ENCODE results near the gene ATP6V1A.

ATP6V1A gene

DNA sequence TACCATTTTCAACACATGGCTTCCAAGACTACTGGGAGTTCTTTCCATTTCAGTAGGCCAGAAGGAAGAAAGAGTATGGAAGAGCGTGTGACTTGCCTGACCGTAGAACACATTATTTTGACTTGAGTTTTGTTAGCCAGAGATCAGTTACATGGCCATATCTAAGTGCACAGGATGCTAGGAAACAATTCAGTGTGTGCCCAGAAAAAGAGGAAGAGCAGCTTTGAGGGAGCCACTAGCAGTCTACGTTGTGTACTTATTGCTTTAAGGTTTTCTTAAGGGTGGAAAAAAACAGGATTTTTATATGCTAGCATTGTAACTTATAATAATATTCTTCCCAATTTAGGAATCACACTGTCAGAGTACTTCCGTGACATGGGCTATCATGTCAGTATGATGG is 47.7 kb downstream of the ATP6V1A start:
- Histone ChIP-seq H3K9ac (ENCODE audit: low read length) (no peak overlapping the region), H3K4me1 (ENCODE audit: control insufficient read depth, insufficient read depth, low read length) (no peaks in the 10 kb centered on the region), H3K27me3 (ENCODE audit: control insufficient read depth, insufficient read depth, low read length) (no peaks in the 10 kb centered on the region), H3K9me3 (ENCODE audit: control insufficient read depth, low read length) (no peaks in the 10 kb centered on the region), H3K4me3 (ENCODE audit: low read length) (no peak overlapping the region), H3K36me3 (ENCODE audit: control insufficient read depth, insufficient read depth, low read length) (no peaks in the 10 kb centered on the region)

- no peaks in the 10 kb centered on the region for H3K27me3 ChIP-seq (ENCODE audit: control insufficient read depth, insufficient read depth, low read length)
- no peaks in the 10 kb centered on the region for H3K36me3 ChIP-seq (ENCODE audit: control insufficient read depth, insufficient read depth, low read length)
- no peaks in the 10 kb centered on the region for H3K4me1 ChIP-seq (ENCODE audit: control insufficient read depth, insufficient read depth, low read length)
- H3K9me3 ChIP-seq (ENCODE audit: control insufficient read depth, low read length): no peaks in the 10 kb centered on the region
- no peak overlapping the region for H3K9ac ChIP-seq (ENCODE audit: low read length)
- no peak overlapping the region for H3K4me3 ChIP-seq (ENCODE audit: low read length)
Observed at GRCh38 chr3:113795693-113796092, 48.9 kb downstream of the ATP6V1A start.

GRCh38 chr3:113802795-113803455 is 56.1 kb downstream of the ATP6V1A start:
- Histone ChIP-seq H3K36me3 (ENCODE audit: control insufficient read depth, insufficient read depth, low read length) (no peaks in the 10 kb centered on the region), H3K4me3 (ENCODE audit: low read length) (no peak overlapping the region), H3K9ac (ENCODE audit: low read length) (no peak overlapping the region), H3K27me3 (ENCODE audit: control insufficient read depth, insufficient read depth, low read length) (no peaks in the 10 kb centered on the region), H3K9me3 (ENCODE audit: control insufficient read depth, low read length) (no peaks in the 10 kb centered on the region), H3K4me1 (ENCODE audit: control insufficient read depth, insufficient read depth, low read length) (no peaks in the 10 kb centered on the region)

GRCh38 chr3:113804661-113805060 is 57.8 kb downstream of the ATP6V1A start:
- no peaks in the 10 kb centered on the region for H3K27me3 ChIP-seq (ENCODE audit: control insufficient read depth, insufficient read depth, low read length)
- H3K36me3 ChIP-seq (ENCODE audit: control insufficient read depth, insufficient read depth, low read length): no peaks in the 10 kb centered on the region
- no peaks in the 10 kb centered on the region for H3K9me3 ChIP-seq (ENCODE audit: control insufficient read depth, low read length)
- no peaks in the 10 kb centered on the region for H3K4me1 ChIP-seq (ENCODE audit: control insufficient read depth, insufficient read depth, low read length)
- H3K4me3 ChIP-seq (ENCODE audit: low read length): no peak overlapping the region
- no peak overlapping the region for H3K9ac ChIP-seq (ENCODE audit: low read length)

DNA sequence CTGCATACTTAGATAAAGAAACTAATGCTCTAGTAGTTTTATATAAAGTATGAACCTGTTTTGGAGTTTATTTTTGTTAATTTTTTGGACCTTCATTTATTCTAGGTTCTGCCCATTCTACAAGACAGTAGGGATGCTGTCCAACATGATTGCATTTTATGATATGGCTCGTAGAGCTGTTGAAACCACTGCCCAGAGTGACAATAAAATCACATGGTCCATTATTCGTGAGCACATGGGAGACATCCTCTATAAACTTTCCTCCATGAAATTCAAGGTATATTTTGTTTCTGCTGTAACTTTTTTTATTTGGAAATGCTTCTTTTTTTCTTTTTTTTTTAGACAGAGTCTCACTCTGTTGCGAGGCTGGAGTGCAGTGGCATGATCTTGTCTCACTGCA is 58.4 kb downstream of the ATP6V1A start:
- Histone ChIP-seq H3K27me3 (ENCODE audit: control insufficient read depth, insufficient read depth, low read length) (no peaks in the 10 kb centered on the region), H3K9me3 (ENCODE audit: control insufficient read depth, low read length) (no peaks in the 10 kb centered on the region), H3K9ac (ENCODE audit: low read length) (no peak overlapping the region), H3K4me3 (ENCODE audit: low read length) (no peak overlapping the region), H3K4me1 (ENCODE audit: control insufficient read depth, insufficient read depth, low read length) (no peaks in the 10 kb centered on the region), H3K36me3 (ENCODE audit: control insufficient read depth, insufficient read depth, low read length) (no peaks in the 10 kb centered on the region)

GRCh38 chr3:113812854-113813253 is 66.0 kb downstream of the ATP6V1A start:
- Histone ChIP-seq H3K4me1 (ENCODE audit: control insufficient read depth, insufficient read depth, low read length) (no peaks in the 10 kb centered on the region), H3K36me3 (ENCODE audit: control insufficient read depth, insufficient read depth, low read length) (no peaks in the 10 kb centered on the region), H3K9ac (ENCODE audit: low read length) (no peak overlapping the region), H3K4me3 (ENCODE audit: low read length) (no peak overlapping the region), H3K9me3 (ENCODE audit: control insufficient read depth, low read length) (no peaks in the 10 kb centered on the region), H3K27me3 (ENCODE audit: control insufficient read depth, insufficient read depth, low read length) (no peaks in the 10 kb centered on the region)

- Histone ChIP-seq H3K4me1 (ENCODE audit: control insufficient read depth, insufficient read depth, low read length) (peaks cover 2% of the 10 kb centered on the region), H3K27me3 (ENCODE audit: control insufficient read depth, insufficient read depth, low read length) (no peaks in the 10 kb centered on the region), H3K4me3 (ENCODE audit: low read length) (no peak overlapping the region), H3K36me3 (ENCODE audit: control insufficient read depth, insufficient read depth, low read length) (no peaks in the 10 kb centered on the region), H3K9me3 (ENCODE audit: control insufficient read depth, low read length) (no peaks in the 10 kb centered on the region), H3K9ac (ENCODE audit: low read length) (no peak overlapping the region)
Observed at GRCh38 chr3:113819866-113820265, 73.0 kb downstream of the ATP6V1A start.

GRCh38 chr3:113825090-113825489 is 78.3 kb downstream of the ATP6V1A start:
- Histone ChIP-seq H3K4me3 (ENCODE audit: low read length) (no peak overlapping the region), H3K9ac (ENCODE audit: low read length) (no peak overlapping the region), H3K4me1 (ENCODE audit: control insufficient read depth, insufficient read depth, low read length) (peaks cover 5% of the 10 kb centered on the region), H3K27me3 (ENCODE audit: control insufficient read depth, insufficient read depth, low read length) (no peaks in the 10 kb centered on the region), H3K9me3 (ENCODE audit: control insufficient read depth, low read length) (no peaks in the 10 kb centered on the region), H3K36me3 (ENCODE audit: control insufficient read depth, insufficient read depth, low read length) (no peaks in the 10 kb centered on the region)

DNA sequence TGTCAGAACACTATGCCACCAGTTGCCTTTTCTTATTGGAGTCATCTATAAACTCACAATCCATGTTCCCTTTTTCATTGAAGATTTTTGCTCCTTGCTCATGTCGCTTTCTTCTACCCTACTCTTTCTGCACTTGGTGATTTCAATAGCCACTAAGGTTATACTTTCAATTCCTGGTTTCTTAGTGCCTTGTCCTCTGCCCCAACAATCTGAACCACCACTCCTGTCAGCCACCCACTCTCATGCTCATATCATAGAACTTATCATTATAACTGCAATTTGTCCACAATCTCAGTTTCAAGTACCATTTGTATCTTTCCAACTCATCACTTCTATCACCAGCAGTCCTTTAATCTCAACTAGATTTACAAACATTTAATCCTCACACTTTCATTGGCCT is 81.8 kb downstream of the ATP6V1A start:
- H3K4me3 ChIP-seq (ENCODE audit: low read length): no peak overlapping the region
- H3K4me1 ChIP-seq (ENCODE audit: control insufficient read depth, insufficient read depth, low read length): peaks cover 10% of the 10 kb centered on the region
- H3K9me3 ChIP-seq (ENCODE audit: control insufficient read depth, low read length): no peaks in the 10 kb centered on the region
- H3K27me3 ChIP-seq (ENCODE audit: control insufficient read depth, insufficient read depth, low read length): no peaks in the 10 kb centered on the region
- no peak overlapping the region for H3K9ac ChIP-seq (ENCODE audit: low read length)
- no peaks in the 10 kb centered on the region for H3K36me3 ChIP-seq (ENCODE audit: control insufficient read depth, insufficient read depth, low read length)

- H3K9ac ChIP-seq (ENCODE audit: low read length): no peak overlapping the region
- H3K27me3 ChIP-seq (ENCODE audit: control insufficient read depth, insufficient read depth, low read length): no peaks in the 10 kb centered on the region
- no peak overlapping the region for H3K4me3 ChIP-seq (ENCODE audit: low read length)
- no peaks in the 10 kb centered on the region for H3K9me3 ChIP-seq (ENCODE audit: control insufficient read depth, low read length)
- H3K36me3 ChIP-seq (ENCODE audit: control insufficient read depth, insufficient read depth, low read length): no peaks in the 10 kb centered on the region
- H3K4me1 ChIP-seq (ENCODE audit: control insufficient read depth, insufficient read depth, low read length): peaks cover 9% of the 10 kb centered on the region
Observed at GRCh38 chr3:113829576-113830354, 82.9 kb downstream of the ATP6V1A start.

GRCh38 chr3:113831103-113831355 is 84.2 kb downstream of the ATP6V1A start:
- H3K27me3 ChIP-seq (ENCODE audit: control insufficient read depth, insufficient read depth, low read length): no peaks in the 10 kb centered on the region
- no peaks in the 10 kb centered on the region for H3K9me3 ChIP-seq (ENCODE audit: control insufficient read depth, low read length)

DNA sequence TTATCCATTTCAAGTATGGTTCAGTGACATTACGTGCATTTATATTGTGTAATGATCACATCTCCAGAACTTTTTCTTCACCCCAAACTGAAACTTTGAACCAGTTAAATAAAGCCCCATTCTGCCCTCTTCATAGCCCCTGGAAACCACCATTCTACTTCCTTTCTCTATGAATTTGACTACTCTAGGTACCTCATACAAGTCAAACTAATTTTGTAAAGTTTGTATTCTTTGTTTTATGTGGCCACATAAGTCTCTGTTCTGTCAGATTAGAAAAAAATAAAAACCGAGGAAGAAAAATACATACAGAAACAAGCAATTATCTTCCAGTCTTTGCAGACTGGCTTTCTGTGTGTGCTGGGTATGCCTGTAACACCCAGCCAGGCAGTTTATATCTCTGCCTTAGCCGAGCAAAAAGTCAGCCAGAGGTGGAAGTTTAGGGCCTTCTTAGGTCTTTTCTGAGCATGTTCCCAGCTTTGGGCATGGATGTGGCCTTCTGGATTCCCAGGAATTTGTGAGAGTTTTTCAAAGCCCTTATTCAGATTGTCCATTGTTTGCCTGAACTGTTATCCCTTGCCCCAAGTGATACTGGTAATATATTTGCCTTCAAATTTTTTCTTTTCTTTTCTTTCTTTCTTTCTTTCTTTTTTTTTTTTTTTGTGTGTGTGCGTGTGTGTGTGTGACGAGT is 85.8 kb downstream of the ATP6V1A start:
- no peak overlapping the region for H3K9ac ChIP-seq (ENCODE audit: low read length)
- no peaks in the 10 kb centered on the region for H3K9me3 ChIP-seq (ENCODE audit: control insufficient read depth, low read length)
- no peaks in the 10 kb centered on the region for H3K36me3 ChIP-seq (ENCODE audit: control insufficient read depth, insufficient read depth, low read length)
- H3K27me3 ChIP-seq (ENCODE audit: control insufficient read depth, insufficient read depth, low read length): no peaks in the 10 kb centered on the region
- peaks cover 15% of the 10 kb centered on the region for H3K4me1 ChIP-seq (ENCODE audit: control insufficient read depth, insufficient read depth, low read length)
- H3K4me3 ChIP-seq (ENCODE audit: low read length): no peak overlapping the region

More at GRCh38 chr3:113831103-113831355, 84.2 kb downstream of the ATP6V1A start:
- no peaks in the 10 kb centered on the region for H3K36me3 ChIP-seq (ENCODE audit: control insufficient read depth, insufficient read depth, low read length)
- H3K4me1 ChIP-seq (ENCODE audit: control insufficient read depth, insufficient read depth, low read length): peaks cover 15% of the 10 kb centered on the region
- H3K9ac ChIP-seq (ENCODE audit: low read length): no peak overlapping the region
- H3K4me3 ChIP-seq (ENCODE audit: low read length): no peak overlapping the region

Measured in mucosa of stomach (tissue), 1 donor.